Measurements from ENCODE around the gene AHNAK.

- TF ChIP-seq CTCF (conservative IDR thresholded peaks at IDR 0.05 in 1 of 2, IDR thresholded peaks at IDR 0.05 in 1 of 2; ENCODE audit: low read depth in 1 of 2, low read length in 2 of 2) (no peak), EZH2 (IDR thresholded peaks at IDR 0.05; ENCODE audit: low read length, missing control alignments) (no peak)
These were observed 84.1 kb downstream of the AHNAK start for GRCh38 chr11:62462508-62462892.

All from fibroblast of lung (primary cell).